Endodermal cell (in vitro differentiated cells): ENCODE results near the gene RMC1. TPM values are rescaled to one million over a fixed set of nuclear protein-coding genes. Genes with fewer than 3 reads are reported as not detected.

ENCODE experiments used
- DNase-seq: peaks from one replicate; pipeline ENCODE4 v3.0.0-alpha.2; 2017
- H3K27ac ChIP-seq: 2 replicates; pipeline ENCODE4 v1.5.1; 2013; ENCODE audit warnings: mild to moderate bottlenecking, low read depth, low read length, moderate library complexity
- H3K27me3 ChIP-seq: 2 replicates; pipeline ENCODE4 v1.6.1; 2013; ENCODE audit warnings: mild to moderate bottlenecking, low read length, moderate library complexity; ENCODE audit not compliant: insufficient read depth, control insufficient read depth, poor library complexity, severe bottlenecking
- H3K36me3 ChIP-seq: 2 replicates; pipeline ENCODE4 v1.7.0; 2013; ENCODE audit warnings: mild to moderate bottlenecking, low read length, moderate library complexity; ENCODE audit not compliant: control insufficient read depth, insufficient read depth
- H3K4me1 ChIP-seq: one replicate; pipeline ENCODE4 v1.7.0; 2013; ENCODE audit warnings: low read length; ENCODE audit not compliant: control insufficient read depth, insufficient read depth
- H3K4me3 ChIP-seq: 2 replicates; pipeline ENCODE4 v1.5.1; 2013; ENCODE audit warnings: mild to moderate bottlenecking, low read length, moderate library complexity
- H3K9ac ChIP-seq: 2 replicates; pipeline ENCODE4 v1.6.1; 2013; ENCODE audit warnings: mild to moderate bottlenecking, low read length, moderate library complexity; ENCODE audit not compliant: poor library complexity, severe bottlenecking; ENCODE audit errors: extremely low read depth
- H3K9me3 ChIP-seq: 2 replicates; pipeline ENCODE4 v1.6.1; 2013; ENCODE audit warnings: mild to moderate bottlenecking, low read length, moderate library complexity; ENCODE audit not compliant: control insufficient read depth
- H3K27ac Mint-ChIP-seq: 2 replicates; pipeline ENCODE4 v1.8.0; 2020; ENCODE audit warnings: mixed read lengths
- H3K27me3 Mint-ChIP-seq: 2 replicates; pipeline ENCODE4 v1.8.0; 2021; ENCODE audit warnings: mild to moderate bottlenecking, mixed read lengths; ENCODE audit not compliant: insufficient read depth
- H3K36me3 Mint-ChIP-seq: 2 replicates; pipeline ENCODE4 v1.8.0; 2020; ENCODE audit warnings: low read depth, mixed read lengths
- H3K4me1 Mint-ChIP-seq: 2 replicates; pipeline ENCODE4 v1.8.0; 2020; ENCODE audit warnings: mixed read lengths
- H3K4me3 Mint-ChIP-seq: 2 replicates; pipeline ENCODE4 v1.8.0; 2020; ENCODE audit warnings: mild to moderate bottlenecking, moderate library complexity, mixed read lengths
- H3K9me3 Mint-ChIP-seq: 2 replicates; pipeline ENCODE4 v1.8.0; 2020; ENCODE audit warnings: mild to moderate bottlenecking, mixed read lengths
- WGBS, 2 experiments: methylation state at CpG; one replicate each; pipeline versions ENCODE4 v1.1.5 to v1.1.7; 2013; ENCODE audit warnings: missing lambda C conversion rate in 2 of 2, mixed read lengths in 1 of 2; ENCODE audit not compliant: insufficient coverage in 1 of 2, insufficient read length in 1 of 2; 5-methylcytosine and 5-hydroxymethylcytosine counted together
- total RNA-seq, 2 donors: library from RNA; stranded (reverse); fragmentation: NEBNext Ultra II Directional in 1 of 2; extraction: Animal tissue kit (Norgen Biotek cat#: 25700) in 1 of 2; gene quantifications; 2 replicates in 1 of 2; 3 replicates in 1 of 2; pipeline ENCODE4 v1.2.1, GENCODE V29; 2021
- TF ChIP-seq, protein P1 (sequence below): fragments of 200-600 bp; sonication (generic); conservative IDR thresholded peaks from 2 replicates; pipeline ENCODE4 v1.5.0; 2021; ENCODE audit warnings: antibody characterized with exemption, mild to moderate bottlenecking

The RMC1 gene
- total RNA-seq, 2 donors from 2014 or later, result 18.3 to 19.1 TPM

DNA sequence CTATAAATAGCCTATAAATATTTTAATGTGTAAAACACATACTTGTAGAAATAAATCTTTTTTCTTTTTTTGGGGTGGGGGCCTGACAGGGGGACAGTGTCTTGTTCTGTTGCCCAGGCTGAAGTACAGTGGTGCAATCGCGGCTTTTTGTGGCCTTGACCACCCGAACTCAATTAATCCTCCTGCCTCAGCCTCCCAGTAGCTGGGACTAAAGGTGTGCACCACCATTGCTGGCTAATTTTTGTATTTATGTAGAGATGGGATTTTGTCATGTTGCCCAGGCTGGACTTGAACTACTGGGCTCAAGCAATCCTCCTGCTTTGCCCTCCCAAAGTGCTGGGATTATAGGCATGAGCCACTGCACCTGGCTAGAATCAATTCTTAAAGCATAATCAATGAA, 45.4 kb downstream of the RMC1 start:
- H3K4me1 ChIP-seq, result no peaks in the 10 kb centered on the region
- H3K4me3 Mint-ChIP-seq, result no peak overlapping the region
- no peaks in the 10 kb centered on the region for H3K4me1 Mint-ChIP-seq
- TF ChIP-seq, protein P1, sequence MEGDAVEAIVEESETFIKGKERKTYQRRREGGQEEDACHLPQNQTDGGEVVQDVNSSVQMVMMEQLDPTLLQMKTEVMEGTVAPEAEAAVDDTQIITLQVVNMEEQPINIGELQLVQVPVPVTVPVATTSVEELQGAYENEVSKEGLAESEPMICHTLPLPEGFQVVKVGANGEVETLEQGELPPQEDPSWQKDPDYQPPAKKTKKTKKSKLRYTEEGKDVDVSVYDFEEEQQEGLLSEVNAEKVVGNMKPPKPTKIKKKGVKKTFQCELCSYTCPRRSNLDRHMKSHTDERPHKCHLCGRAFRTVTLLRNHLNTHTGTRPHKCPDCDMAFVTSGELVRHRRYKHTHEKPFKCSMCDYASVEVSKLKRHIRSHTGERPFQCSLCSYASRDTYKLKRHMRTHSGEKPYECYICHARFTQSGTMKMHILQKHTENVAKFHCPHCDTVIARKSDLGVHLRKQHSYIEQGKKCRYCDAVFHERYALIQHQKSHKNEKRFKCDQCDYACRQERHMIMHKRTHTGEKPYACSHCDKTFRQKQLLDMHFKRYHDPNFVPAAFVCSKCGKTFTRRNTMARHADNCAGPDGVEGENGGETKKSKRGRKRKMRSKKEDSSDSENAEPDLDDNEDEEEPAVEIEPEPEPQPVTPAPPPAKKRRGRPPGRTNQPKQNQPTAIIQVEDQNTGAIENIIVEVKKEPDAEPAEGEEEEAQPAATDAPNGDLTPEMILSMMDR, result no peak
- no peak for DNase-seq
- H3K9me3 ChIP-seq, result no peaks in the 10 kb centered on the region
- no peak overlapping the region for H3K27ac Mint-ChIP-seq
- 89 to 100% methylated on average over 3 of the region's 3 CpGs for WGBS, 2 experiments
- H3K4me3 ChIP-seq, result no peak overlapping the region
- peaks cover 80% of the 10 kb centered on the region for H3K36me3 Mint-ChIP-seq
- no peak overlapping the region for H3K9ac ChIP-seq
- no peaks in the 10 kb centered on the region for H3K27me3 Mint-ChIP-seq
- no peaks in the 10 kb centered on the region for H3K9me3 Mint-ChIP-seq
- H3K36me3 ChIP-seq, result peaks cover 62% of the 10 kb centered on the region
- no peaks in the 10 kb centered on the region for H3K27me3 ChIP-seq
- H3K27ac ChIP-seq, result no peak overlapping the region

DNA sequence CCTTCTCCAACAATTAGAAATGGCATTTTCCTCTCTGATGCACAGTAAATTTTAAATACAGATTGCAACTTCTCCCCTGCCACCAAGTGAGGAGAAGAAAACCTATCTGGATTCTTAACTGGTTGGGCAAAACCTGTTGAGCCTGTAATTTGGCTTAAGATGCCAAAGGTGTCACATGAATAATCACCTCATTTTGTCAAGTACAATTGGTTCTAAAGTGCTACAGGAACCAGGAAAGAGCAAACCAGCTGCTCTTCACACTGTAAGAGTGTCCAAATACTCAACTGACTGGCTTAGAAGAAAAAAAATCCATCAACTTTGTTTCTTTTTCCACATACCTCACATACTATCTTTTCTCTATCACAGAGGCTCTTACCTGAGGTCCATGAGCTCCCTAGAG, 47.6 kb downstream of the RMC1 start:
- H3K27ac ChIP-seq, result no peak overlapping the region
- Mint-ChIP-seq H3K36me3 (peaks cover 76% of the 10 kb centered on the region), H3K4me3 (no peak overlapping the region), H3K4me1 (no peaks in the 10 kb centered on the region), H3K9me3 (no peaks in the 10 kb centered on the region), H3K27me3 (no peaks in the 10 kb centered on the region), H3K27ac (no peak overlapping the region)
- no peak overlapping the region for H3K4me3 ChIP-seq
- TF ChIP-seq, protein P1, result no peak
- H3K4me1 ChIP-seq, result no peaks in the 10 kb centered on the region
- no peaks in the 10 kb centered on the region for H3K9me3 ChIP-seq
- H3K9ac ChIP-seq, result no peak overlapping the region
- no peak for DNase-seq
- H3K36me3 ChIP-seq, result peaks cover 61% of the 10 kb centered on the region
- no peaks in the 10 kb centered on the region for H3K27me3 ChIP-seq

DNA sequence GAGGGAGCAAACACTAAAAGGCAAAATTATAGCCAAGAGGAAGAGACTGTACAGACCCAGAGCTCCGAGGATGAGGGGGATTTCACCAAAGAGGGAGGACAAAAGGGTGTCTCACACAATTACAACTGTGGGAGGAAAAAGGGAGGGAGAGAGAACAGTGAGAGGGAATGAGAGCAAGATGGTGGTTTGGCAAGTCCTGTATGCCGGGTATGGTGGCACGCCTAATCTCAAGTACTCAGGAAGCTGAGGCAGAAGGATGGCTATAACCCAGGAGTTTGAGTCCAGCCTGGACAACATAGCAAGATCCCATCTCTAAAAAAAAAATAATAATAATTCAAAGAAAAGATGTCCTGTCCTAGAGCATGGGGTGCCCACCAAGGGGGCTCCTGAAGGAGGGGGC, 48.7 kb downstream of the RMC1 start:
- no peaks in the 10 kb centered on the region for H3K4me1 Mint-ChIP-seq
- no peaks in the 10 kb centered on the region for H3K9me3 Mint-ChIP-seq
- TF ChIP-seq, protein P1, result no peak
- Histone ChIP-seq H3K9ac (no peak overlapping the region), H3K9me3 (no peaks in the 10 kb centered on the region), H3K36me3 (peaks cover 66% of the 10 kb centered on the region), H3K4me1 (no peaks in the 10 kb centered on the region), H3K27me3 (no peaks in the 10 kb centered on the region), H3K4me3 (no peak overlapping the region), H3K27ac (no peak overlapping the region)
- H3K36me3 Mint-ChIP-seq, result peaks cover 75% of the 10 kb centered on the region
- WGBS, 2 experiments, result 31 to 50% methylated on average over 2 to 3 of the region's 3 CpGs
- H3K4me3 Mint-ChIP-seq, result no peak overlapping the region
- DNase-seq, result no peak
- H3K27me3 Mint-ChIP-seq, result no peaks in the 10 kb centered on the region
- H3K27ac Mint-ChIP-seq, result no peak overlapping the region
